Body of pancreas (tissue), 4 donors: Measurements from ENCODE around the gene WDR77.

ENCODE experiments used
- CTCF ChIP-seq, 7 experiments: fragments of 450-650 bp in 4 of 7; fragments of 200-600 bp in 3 of 7; sonication (generic) in 3 of 7; IDR thresholded peaks; one replicate each; pipeline ENCODE4 v1.5.1; 2016 to 2019; ENCODE audit warnings: antibody characterized with exemption in 7 of 7
- POLR2A ChIP-seq, 3 donors: fragments of 450-650 bp; IDR thresholded peaks; one replicate each; pipeline ENCODE4 v1.6.1; 2016; ENCODE audit warnings: antibody characterized with exemption in 3 of 3, mild to moderate bottlenecking in 2 of 3

- TF ChIP-seq CTCF (IDR thresholded peaks at IDR 0.05) (no peak), POLR2A (IDR thresholded peaks at IDR 0.05) (no peak)
Measured at GRCh38 chr1:111465754-111466153, 16.7 kb upstream of the WDR77 start.
